GM12872 (cell line): Measurements from ENCODE around the gene TAOK1.
A peak's percentile ranks its signal among the peaks of the same experiment; 100 is the strongest.

ENCODE experiments used
- TF ChIP-seq, protein P1 (sequence below): IDR thresholded peaks from 3 replicates; pipeline ENCODE4 v1.5.1; 2011; ENCODE audit warnings: low read depth, mild to moderate bottlenecking, low read length, moderate library complexity; ENCODE audit not compliant: insufficient read depth

The TAOK1 gene

DNA sequence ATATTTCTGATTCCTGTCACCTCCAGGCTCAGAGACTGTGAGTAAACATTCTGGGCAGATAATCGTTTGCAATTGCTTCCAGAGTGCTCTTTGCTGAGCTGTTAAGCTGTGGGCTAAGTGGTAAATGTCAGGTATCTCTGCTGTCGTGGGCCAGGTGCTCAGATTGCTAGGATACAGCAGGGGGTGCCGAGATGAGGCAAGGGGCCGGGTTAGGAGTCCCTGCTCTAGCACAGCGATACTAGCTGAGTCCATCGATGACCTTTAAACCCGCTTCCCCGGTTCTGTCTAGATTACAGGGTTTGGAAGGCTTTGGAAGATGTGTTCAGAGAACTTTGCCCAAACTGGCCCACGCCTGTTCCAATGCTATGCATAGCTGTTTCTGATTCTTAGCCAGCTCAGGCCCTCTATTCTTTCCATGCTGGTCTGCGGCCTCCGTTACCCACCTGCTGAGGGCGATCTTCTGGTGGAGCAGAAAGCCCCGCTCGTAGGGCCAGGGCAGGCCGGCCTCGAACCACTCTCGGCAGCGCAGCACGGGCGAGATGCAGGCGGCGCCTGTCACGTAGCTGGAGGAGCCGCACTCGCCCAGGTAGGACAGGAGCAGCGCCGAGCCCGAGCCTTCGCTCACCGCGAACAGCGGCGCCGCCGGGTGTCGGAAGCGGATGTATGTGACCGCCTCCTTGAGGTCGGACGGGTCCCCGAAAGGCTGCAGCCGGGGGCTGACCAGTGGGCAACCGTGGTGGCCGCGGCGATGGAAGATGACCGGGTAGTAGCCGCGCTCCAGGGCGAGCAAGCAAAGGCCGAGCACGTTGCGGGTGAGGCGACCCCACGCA, 175.7 kb downstream of the TAOK1 start:
- TF ChIP-seq, protein P1, sequence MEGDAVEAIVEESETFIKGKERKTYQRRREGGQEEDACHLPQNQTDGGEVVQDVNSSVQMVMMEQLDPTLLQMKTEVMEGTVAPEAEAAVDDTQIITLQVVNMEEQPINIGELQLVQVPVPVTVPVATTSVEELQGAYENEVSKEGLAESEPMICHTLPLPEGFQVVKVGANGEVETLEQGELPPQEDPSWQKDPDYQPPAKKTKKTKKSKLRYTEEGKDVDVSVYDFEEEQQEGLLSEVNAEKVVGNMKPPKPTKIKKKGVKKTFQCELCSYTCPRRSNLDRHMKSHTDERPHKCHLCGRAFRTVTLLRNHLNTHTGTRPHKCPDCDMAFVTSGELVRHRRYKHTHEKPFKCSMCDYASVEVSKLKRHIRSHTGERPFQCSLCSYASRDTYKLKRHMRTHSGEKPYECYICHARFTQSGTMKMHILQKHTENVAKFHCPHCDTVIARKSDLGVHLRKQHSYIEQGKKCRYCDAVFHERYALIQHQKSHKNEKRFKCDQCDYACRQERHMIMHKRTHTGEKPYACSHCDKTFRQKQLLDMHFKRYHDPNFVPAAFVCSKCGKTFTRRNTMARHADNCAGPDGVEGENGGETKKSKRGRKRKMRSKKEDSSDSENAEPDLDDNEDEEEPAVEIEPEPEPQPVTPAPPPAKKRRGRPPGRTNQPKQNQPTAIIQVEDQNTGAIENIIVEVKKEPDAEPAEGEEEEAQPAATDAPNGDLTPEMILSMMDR: peak; percentile 27

GRCh38 chr17:29566473-29567303, 176.5 kb downstream of the TAOK1 start, which contains the start of gene ABHD15:
ABHD15 (minus strand) TSS chr17:29567037; CDS start chr17:29566966, 71 bp downstream.
- TF ChIP-seq, protein P1: peak; percentile 3; the same call in 1 of the 3 replicates

DNA sequence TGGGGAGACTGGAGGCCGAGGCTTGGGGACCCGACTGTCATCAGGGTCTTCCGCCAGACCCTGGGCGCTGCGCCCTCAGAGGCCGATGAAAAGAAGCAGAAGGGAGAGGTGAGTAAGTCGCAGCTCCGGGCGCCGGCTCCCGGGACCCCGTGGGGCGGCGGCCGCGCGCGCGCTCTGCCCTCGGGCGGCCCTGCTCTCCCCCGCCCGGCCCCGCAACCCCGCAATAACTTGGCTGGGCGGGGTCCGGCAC, 177.1 kb downstream of the TAOK1 start:
- TF ChIP-seq, protein P1: no peak

GRCh38 chr17:29567554-29568330, 177.6 kb downstream of the TAOK1 start:
- TF ChIP-seq, protein P1: peak; percentile 75

DNA sequence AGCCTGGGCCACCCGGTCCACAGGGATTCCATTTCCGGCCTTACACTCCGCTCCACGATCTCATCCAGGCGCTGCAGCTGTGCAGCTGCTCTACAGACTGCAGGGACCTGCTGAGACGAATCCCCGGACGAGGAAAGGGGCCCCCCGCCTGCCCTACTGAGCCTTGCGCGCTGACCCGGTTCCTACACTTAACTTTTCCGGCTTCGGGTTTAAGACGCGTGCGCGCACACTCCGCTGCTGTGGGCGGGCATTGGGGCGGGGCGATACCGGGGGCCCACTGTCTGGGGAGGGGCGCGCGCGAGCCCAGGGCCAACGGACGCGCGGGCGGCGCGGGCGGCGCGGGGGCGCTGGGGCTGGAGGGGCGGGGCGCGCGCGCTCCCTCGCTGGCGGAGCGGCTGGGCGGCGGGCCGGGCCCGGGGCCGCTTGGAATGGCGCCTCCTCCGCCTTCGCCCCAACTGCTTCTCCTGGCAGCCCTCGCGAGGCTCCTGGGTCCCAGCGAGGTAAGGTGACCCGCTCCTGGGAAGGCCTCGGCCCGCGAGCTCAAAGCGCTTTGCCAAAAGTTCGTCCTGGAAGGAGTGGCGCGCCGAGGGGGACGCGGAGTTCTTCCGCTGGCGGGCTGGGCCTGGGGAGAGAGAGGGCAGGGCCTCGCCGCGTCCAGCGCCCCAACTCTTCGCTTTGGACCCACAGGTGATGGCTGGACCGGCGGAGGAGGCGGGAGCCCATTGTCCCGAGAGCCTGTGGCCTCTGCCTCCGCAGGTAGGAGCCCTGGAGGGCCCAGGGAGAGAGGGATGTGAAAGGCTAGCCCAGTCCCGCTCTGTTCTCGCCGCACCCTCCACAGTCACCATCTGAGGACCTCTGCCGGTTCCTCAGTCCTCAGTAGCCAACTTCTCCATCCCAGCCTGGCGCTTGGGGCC, 178.4 kb downstream of the TAOK1 start, which contains the start of gene TP53I13:
Gene TP53I13 (plus strand): TSS at position 371 of the 914 bp plus-strand sequence. CDS start 58 bp downstream, at position 429.
- TF ChIP-seq, protein P1: no peak

GRCh38 chr17:29569245-29569950, 179.2 kb downstream of the TAOK1 start:
- TF ChIP-seq, protein P1: no peak
